ENCODE measurements around the gene PTDSS2.
"Not testable (repeated sequence)": the region's sequence is repeated elsewhere in the genome, so short reads cannot be mapped to it uniquely, and the experiment has no call there.

The PTDSS2 gene

GRCh38 chr11:414318-414857 is 35.7 kb upstream of the PTDSS2 start:
- no peak for DNase-seq (ENCODE audit: low spot score)

GRCh38 chr11:415640-416041 is 34.4 kb upstream of the PTDSS2 start:
- DNase-seq (ENCODE audit: low spot score), result no peak

- DNase-seq (ENCODE audit: low spot score), result no peak
Measured at GRCh38 chr11:416051-416756, 33.9 kb upstream of the PTDSS2 start.

GRCh38 chr11:416757-417621 is 33.1 kb upstream of the PTDSS2 start:
- DNase-seq (ENCODE audit: low spot score), result no peak

- no peak for DNase-seq (ENCODE audit: low spot score)
Measured at GRCh38 chr11:417652-418342, 32.3 kb upstream of the PTDSS2 start.

GRCh38 chr11:418343-419247 is 31.5 kb upstream of the PTDSS2 start:
- DNase-seq (ENCODE audit: low spot score), result no peak

- DNase-seq (ENCODE audit: low spot score), result no peak
Measured at GRCh38 chr11:419248-420005, 30.7 kb upstream of the PTDSS2 start.

- DNase-seq (ENCODE audit: low spot score), result no peak
Measured at GRCh38 chr11:420054-420910, 29.8 kb upstream of the PTDSS2 start.

- DNase-seq (ENCODE audit: low spot score), result no peak
Measured at GRCh38 chr11:420911-421321, 29.2 kb upstream of the PTDSS2 start.

- DNase-seq (ENCODE audit: low spot score), result no peak
Measured at GRCh38 chr11:422249-422656, 27.8 kb upstream of the PTDSS2 start.

GRCh38 chr11:424232-424631 is 25.8 kb upstream of the PTDSS2 start:
- no peak for DNase-seq (ENCODE audit: low spot score)

- DNase-seq (ENCODE audit: low spot score), result not testable (repeated sequence)
Measured at GRCh38 chr11:424766-425165, 25.3 kb upstream of the PTDSS2 start.

- DNase-seq (ENCODE audit: low spot score), result no peak
Measured at GRCh38 chr11:425301-425700, 24.8 kb upstream of the PTDSS2 start.

- no peak for DNase-seq (ENCODE audit: low spot score)
Measured at GRCh38 chr11:426851-427250, 23.2 kb upstream of the PTDSS2 start.

GRCh38 chr11:428295-428694 is 21.8 kb upstream of the PTDSS2 start:
- no peak for DNase-seq (ENCODE audit: low spot score)

- no peak for DNase-seq (ENCODE audit: low spot score)
Measured at GRCh38 chr11:429391-429790, 20.7 kb upstream of the PTDSS2 start.

GRCh38 chr11:429931-430456 is 20.1 kb upstream of the PTDSS2 start:
- DNase-seq (ENCODE audit: low spot score), result no peak

GRCh38 chr11:431921-432320 is 18.2 kb upstream of the PTDSS2 start:
- no peak for DNase-seq (ENCODE audit: low spot score)

GRCh38 chr11:432501-433100 is 17.5 kb upstream of the PTDSS2 start:
- no peak for DNase-seq (ENCODE audit: low spot score)

All from cerebellar cortex (tissue), 1 donor.